ENCODE data around the gene KLK15.

Gene KLK15

DNA sequence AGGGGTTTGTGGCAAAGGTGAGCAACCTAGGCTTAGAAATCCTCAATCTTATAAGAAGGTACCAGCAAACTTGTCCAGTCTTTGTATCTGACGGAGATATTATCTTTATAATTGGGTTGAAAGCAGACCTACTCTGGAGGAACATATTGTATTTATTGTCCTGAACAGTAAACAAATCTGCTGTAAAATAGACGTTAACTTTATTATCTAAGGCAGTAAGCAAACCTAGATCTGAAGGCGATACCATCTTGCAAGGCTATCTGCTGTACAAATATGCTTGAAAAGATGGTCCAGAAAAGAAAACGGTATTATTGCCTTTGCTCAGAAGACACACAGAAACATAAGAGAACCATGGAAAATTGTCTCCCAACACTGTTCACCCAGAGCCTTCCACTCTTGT is 36.1 kb upstream of the KLK15 start:
- Histone ChIP-seq H3K27me3 (ENCODE audit: insufficient read depth, low read length) (peaks cover 89% of the 10 kb centered on the region), H3K36me3 (ENCODE audit: insufficient read depth, low read length) (no peaks in the 10 kb centered on the region), H3K79me2 (ENCODE audit: control insufficient read depth, insufficient read depth, low read length, unreplicated experiment) (no peaks in the 10 kb centered on the region)

DNA sequence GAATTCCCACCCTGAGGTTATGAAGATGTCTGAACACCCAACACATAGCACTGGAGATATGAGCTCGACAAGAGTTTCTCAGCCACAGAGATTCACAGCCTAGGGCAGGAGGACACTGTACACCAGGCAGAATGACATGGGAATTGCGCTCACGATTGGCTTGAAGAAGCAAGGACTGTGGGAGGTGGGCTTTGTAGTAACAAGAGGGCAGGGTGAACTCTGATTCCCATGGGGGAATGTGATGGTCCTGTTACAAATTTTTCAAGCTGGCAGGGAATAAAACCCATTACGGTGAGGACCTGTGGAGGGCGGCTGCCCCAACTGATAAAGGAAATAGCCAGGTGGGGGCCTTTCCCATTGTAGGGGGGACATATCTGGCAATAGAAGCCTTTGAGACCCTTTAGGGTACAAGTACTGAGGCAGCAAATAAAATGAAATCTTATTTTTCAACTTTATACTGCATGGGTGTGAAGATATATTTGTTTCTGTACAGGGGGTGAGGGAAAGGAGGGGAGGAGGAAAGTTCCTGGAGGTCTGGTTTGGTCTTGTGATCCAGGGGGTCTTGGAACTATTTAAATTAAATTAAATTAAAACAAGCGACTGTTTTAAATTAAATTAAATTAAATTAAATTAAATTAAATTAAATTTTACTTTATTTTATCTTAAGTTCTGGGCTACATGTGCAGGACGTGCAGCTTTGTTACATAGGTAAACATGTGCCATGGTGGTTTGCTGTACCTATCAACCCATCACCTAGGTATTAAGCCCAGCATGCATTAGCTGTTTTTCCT is 28.3 kb upstream of the KLK15 start:
- H3K4me1 ChIP-seq (ENCODE audit: control insufficient read depth, insufficient read depth, low read length, unreplicated experiment) = no peaks in the 10 kb centered on the region
- peaks cover 65% of the 10 kb centered on the region for H3K27me3 ChIP-seq (ENCODE audit: insufficient read depth, low read length)

More for the DNA sequence above, 36.1 kb upstream of the KLK15 start:
- no peaks in the 10 kb centered on the region for H3K4me1 ChIP-seq (ENCODE audit: control insufficient read depth, insufficient read depth, low read length, unreplicated experiment)
- H3K4me3 ChIP-seq (ENCODE audit: low read depth, low read length) = no peak overlapping the region
- no peak overlapping the region for H3K27ac ChIP-seq (ENCODE audit: low read depth, low read length)
- no peak overlapping the region for H2AFZ ChIP-seq (ENCODE audit: low read length, unreplicated experiment)

DNA sequence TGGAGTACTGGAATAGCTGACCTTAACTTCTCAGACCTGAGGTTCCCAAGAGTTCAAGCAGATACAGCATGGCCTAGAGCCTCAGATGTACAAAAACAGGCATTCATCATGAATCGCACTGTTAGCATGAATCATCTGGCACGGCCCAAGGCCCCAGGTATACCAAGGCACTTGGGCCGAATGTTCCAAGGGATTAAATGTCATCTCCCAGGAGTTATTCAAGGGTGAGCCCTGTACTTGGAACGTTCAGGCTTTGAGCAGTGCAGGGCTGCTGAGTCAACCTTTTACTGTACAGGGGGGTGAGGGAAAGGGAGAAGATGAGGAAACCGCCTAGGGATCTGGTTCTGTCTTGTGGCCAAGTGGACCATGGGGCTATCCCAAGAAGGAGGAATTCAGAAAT is 27.6 kb upstream of the KLK15 start:
- Histone ChIP-seq H3K27me3 (ENCODE audit: insufficient read depth, low read length) (peaks cover 60% of the 10 kb centered on the region), H3K27ac (ENCODE audit: low read depth, low read length) (no peak overlapping the region), H3K79me2 (ENCODE audit: control insufficient read depth, insufficient read depth, low read length, unreplicated experiment) (no peaks in the 10 kb centered on the region), H3K4me1 (ENCODE audit: control insufficient read depth, insufficient read depth, low read length, unreplicated experiment) (no peaks in the 10 kb centered on the region), H3K36me3 (ENCODE audit: insufficient read depth, low read length) (no peaks in the 10 kb centered on the region), H2AFZ (ENCODE audit: low read length, unreplicated experiment) (no peak overlapping the region), H3K4me3 (ENCODE audit: low read depth, low read length) (no peak overlapping the region)

More for the DNA sequence above, 28.3 kb upstream of the KLK15 start:
- H3K36me3 ChIP-seq (ENCODE audit: insufficient read depth, low read length) = no peaks in the 10 kb centered on the region
- H3K4me3 ChIP-seq (ENCODE audit: low read depth, low read length) = no peak overlapping the region
- H3K27ac ChIP-seq (ENCODE audit: low read depth, low read length) = no peak overlapping the region
- no peaks in the 10 kb centered on the region for H3K79me2 ChIP-seq (ENCODE audit: control insufficient read depth, insufficient read depth, low read length, unreplicated experiment)
- H2AFZ ChIP-seq (ENCODE audit: low read length, unreplicated experiment) = no peak overlapping the region

DNA sequence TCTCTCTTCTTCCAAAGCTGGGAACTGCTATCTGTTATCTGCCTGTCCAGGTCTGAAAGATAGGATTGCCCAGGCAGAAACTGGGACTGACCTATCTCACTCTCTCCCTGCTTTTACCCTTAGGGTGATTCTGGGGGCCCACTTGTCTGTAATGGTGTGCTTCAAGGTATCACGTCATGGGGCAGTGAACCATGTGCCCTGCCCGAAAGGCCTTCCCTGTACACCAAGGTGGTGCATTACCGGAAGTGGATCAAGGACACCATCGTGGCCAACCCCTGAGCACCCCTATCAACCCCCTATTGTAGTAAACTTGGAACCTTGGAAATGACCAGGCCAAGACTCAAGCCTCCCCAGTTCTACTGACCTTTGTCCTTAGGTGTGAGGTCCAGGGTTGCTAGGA is 26.5 kb upstream of the KLK15 start:
- Histone ChIP-seq H3K4me3 (ENCODE audit: low read depth, low read length) (no peak overlapping the region), H3K4me1 (ENCODE audit: control insufficient read depth, insufficient read depth, low read length, unreplicated experiment) (no peaks in the 10 kb centered on the region), H3K79me2 (ENCODE audit: control insufficient read depth, insufficient read depth, low read length, unreplicated experiment) (no peaks in the 10 kb centered on the region), H3K36me3 (ENCODE audit: insufficient read depth, low read length) (no peaks in the 10 kb centered on the region), H3K27me3 (ENCODE audit: insufficient read depth, low read length) (peaks cover 52% of the 10 kb centered on the region), H2AFZ (ENCODE audit: low read length, unreplicated experiment) (no peak overlapping the region), H3K27ac (ENCODE audit: low read depth, low read length) (no peak overlapping the region)

DNA sequence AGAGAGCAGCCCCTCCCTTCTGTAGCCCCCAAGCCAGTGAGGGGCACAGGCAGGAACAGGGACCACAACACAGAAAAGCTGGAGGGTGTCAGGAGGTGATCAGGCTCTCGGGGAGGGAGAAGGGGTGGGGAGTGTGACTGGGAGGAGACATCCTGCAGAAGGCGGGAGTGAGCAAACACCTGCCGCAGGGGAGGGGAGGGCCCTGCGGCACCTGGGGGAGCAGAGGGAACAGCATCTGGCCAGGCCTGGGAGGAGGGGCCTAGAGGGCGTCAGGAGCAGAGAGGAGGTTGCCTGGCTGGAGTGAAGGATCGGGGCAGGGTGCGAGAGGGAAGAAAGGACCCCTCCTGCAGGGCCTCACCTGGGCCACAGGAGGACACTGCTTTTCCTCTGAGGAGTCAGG is 25.5 kb upstream of the KLK15 start:
- Histone ChIP-seq H2AFZ (ENCODE audit: low read length, unreplicated experiment) (no peak overlapping the region), H3K27ac (ENCODE audit: low read depth, low read length) (no peak overlapping the region), H3K4me3 (ENCODE audit: low read depth, low read length) (no peak overlapping the region), H3K36me3 (ENCODE audit: insufficient read depth, low read length) (no peaks in the 10 kb centered on the region), H3K27me3 (ENCODE audit: insufficient read depth, low read length) (peaks cover 46% of the 10 kb centered on the region), H3K4me1 (ENCODE audit: control insufficient read depth, insufficient read depth, low read length, unreplicated experiment) (no peaks in the 10 kb centered on the region), H3K79me2 (ENCODE audit: control insufficient read depth, insufficient read depth, low read length, unreplicated experiment) (no peaks in the 10 kb centered on the region)

DNA sequence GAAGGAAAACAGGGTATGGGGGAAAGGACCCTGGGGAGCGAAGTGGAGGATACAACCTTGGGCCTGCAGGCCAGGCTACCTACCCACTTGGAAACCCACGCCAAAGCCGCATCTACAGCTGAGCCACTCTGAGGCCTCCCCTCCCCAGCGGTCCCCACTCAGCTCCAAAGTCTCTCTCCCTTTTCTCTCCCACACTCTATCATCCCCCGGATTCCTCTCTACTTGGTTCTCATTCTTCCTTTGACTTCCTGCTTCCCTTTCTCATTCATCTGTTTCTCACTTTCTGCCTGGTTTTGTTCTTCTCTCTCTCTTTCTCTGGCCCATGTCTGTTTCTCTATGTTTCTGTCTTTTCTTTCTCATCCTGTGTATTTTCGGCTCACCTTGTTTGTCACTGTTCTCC is 24.0 kb upstream of the KLK15 start:
- Histone ChIP-seq H3K79me2 (ENCODE audit: control insufficient read depth, insufficient read depth, low read length, unreplicated experiment) (no peaks in the 10 kb centered on the region), H2AFZ (ENCODE audit: low read length, unreplicated experiment) (no peak overlapping the region)

DNA sequence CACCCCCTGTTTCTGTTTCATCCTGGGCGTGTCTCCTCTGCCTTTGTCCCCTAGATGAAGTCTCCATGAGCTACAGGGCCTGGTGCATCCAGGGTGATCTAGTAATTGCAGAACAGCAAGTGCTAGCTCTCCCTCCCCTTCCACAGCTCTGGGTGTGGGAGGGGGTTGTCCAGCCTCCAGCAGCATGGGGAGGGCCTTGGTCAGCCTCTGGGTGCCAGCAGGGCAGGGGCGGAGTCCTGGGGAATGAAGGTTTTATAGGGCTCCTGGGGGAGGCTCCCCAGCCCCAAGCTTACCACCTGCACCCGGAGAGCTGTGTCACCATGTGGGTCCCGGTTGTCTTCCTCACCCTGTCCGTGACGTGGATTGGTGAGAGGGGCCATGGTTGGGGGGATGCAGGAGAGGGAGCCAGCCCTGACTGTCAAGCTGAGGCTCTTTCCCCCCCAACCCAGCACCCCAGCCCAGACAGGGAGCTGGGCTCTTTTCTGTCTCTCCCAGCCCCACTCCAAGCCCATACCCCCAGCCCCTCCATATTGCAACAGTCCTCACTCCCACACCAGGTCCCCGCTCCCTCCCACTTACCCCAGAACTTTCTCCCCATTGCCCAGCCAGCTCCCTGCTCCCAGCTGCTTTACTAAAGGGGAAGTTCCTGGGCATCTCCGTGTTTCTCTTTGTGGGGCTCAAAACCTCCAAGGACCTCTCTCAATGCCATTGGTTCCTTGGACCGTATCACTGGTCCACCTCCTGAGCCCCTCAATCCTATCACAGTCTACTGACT is 21.4 kb upstream of the KLK15 start, which contains the start of gene KLK3:
KLK3 (plus strand) TSS at position 280 of the 775 bp plus-strand sequence; CDS start at position 321, 41 bp downstream.
- no peak within 1 kb of the TSS for H2AFZ ChIP-seq (ENCODE audit: low read length, unreplicated experiment)
- no peaks in the 10 kb centered on the region for H3K79me2 ChIP-seq (ENCODE audit: control insufficient read depth, insufficient read depth, low read length, unreplicated experiment)
- peaks cover 42% of the 10 kb centered on the region for H3K27me3 ChIP-seq (ENCODE audit: insufficient read depth, low read length)
- H3K4me1 ChIP-seq (ENCODE audit: control insufficient read depth, insufficient read depth, low read length, unreplicated experiment) = no peaks in the 10 kb centered on the region
- no peaks in the 10 kb centered on the region for H3K36me3 ChIP-seq (ENCODE audit: insufficient read depth, low read length)
- H3K4me3 ChIP-seq (ENCODE audit: low read depth, low read length) = no peak within 1 kb of the TSS
- H3K27ac ChIP-seq (ENCODE audit: low read depth, low read length) = no peak within 1 kb of the TSS

More for the DNA sequence above, 24.0 kb upstream of the KLK15 start:
- Histone ChIP-seq H3K4me1 (ENCODE audit: control insufficient read depth, insufficient read depth, low read length, unreplicated experiment) (no peaks in the 10 kb centered on the region), H3K27ac (ENCODE audit: low read depth, low read length) (no peak overlapping the region), H3K4me3 (ENCODE audit: low read depth, low read length) (no peak overlapping the region), H3K27me3 (ENCODE audit: insufficient read depth, low read length) (peaks cover 41% of the 10 kb centered on the region), H3K36me3 (ENCODE audit: insufficient read depth, low read length) (no peaks in the 10 kb centered on the region)

DNA sequence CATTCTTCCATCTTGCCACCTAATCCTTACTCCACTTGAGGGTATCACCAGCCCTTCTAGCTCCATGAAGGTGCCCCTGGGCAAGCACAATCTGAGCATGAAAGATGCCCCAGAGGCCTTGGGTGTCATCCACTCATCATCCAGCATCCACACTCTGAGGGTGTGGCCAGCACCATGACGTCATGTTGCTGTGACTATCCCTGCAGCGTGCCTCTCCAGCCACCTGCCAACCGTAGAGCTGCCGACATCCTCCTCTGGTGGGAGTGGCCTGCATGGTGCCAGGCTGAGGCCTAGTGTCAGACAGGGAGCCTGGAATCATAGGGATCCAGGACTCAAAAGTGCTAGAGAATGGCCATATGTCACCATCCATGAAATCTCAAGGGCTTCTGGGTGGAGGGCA is 18.2 kb upstream of the KLK15 start:
- no peaks in the 10 kb centered on the region for H3K4me1 ChIP-seq (ENCODE audit: control insufficient read depth, insufficient read depth, low read length, unreplicated experiment)
- H3K27ac ChIP-seq (ENCODE audit: low read depth, low read length) = no peak overlapping the region
- no peak overlapping the region for H2AFZ ChIP-seq (ENCODE audit: low read length, unreplicated experiment)
- H3K36me3 ChIP-seq (ENCODE audit: insufficient read depth, low read length) = no peaks in the 10 kb centered on the region
- no peak overlapping the region for H3K4me3 ChIP-seq (ENCODE audit: low read depth, low read length)
- H3K27me3 ChIP-seq (ENCODE audit: insufficient read depth, low read length) = peaks cover 26% of the 10 kb centered on the region
- no peaks in the 10 kb centered on the region for H3K79me2 ChIP-seq (ENCODE audit: control insufficient read depth, insufficient read depth, low read length, unreplicated experiment)

DNA sequence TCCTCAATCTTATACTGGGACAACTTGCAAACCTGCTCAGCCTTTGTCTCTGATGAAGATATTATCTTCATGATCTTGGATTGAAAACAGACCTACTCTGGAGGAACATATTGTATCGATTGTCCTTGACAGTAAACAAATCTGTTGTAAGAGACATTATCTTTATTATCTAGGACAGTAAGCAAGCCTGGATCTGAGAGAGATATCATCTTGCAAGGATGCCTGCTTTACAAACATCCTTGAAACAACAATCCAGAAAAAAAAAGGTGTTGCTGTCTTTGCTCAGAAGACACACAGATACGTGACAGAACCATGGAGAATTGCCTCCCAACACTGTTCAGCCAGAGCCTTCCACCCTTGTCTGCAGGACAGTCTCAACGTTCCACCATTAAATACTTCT is 17.4 kb upstream of the KLK15 start:
- Histone ChIP-seq H3K79me2 (ENCODE audit: control insufficient read depth, insufficient read depth, low read length, unreplicated experiment) (no peaks in the 10 kb centered on the region), H3K4me3 (ENCODE audit: low read depth, low read length) (no peak overlapping the region), H3K27me3 (ENCODE audit: insufficient read depth, low read length) (peaks cover 28% of the 10 kb centered on the region), H2AFZ (ENCODE audit: low read length, unreplicated experiment) (no peak overlapping the region), H3K36me3 (ENCODE audit: insufficient read depth, low read length) (no peaks in the 10 kb centered on the region), H3K4me1 (ENCODE audit: control insufficient read depth, insufficient read depth, low read length, unreplicated experiment) (no peaks in the 10 kb centered on the region), H3K27ac (ENCODE audit: low read depth, low read length) (no peak overlapping the region)

DNA sequence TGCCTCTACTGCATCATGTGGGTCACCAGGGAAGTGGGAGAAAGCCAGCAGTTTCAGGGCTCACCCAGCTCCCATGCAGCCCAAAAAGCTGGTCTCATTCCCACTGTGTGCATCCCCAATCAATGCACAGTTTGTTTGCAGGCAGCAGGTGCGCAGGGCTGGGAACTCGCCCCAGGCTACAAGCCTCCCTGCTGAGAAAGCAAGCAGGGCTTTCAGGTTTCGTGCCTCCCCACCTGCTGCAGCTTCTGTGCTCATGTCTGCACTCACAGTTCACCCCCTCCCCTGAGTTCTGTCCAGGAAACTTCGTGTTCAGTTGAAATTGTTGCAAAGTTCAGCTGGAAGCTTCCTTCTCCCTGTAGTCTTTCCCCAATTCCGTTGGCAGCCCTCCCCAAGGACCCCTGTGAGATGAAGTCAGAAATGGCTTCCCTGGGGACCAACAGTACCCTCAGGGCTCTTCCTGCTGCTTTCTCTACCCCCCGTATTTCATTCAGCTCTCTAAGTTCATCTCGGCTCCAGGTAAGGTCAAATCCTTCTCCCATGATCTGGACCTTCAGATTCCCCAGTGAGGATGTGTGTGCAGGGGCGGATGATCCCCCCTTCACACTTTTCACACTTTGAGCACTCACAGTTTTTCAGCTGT is 11.0 kb upstream of the KLK15 start:
- Histone ChIP-seq H3K27me3 (ENCODE audit: insufficient read depth, low read length) (peaks cover 14% of the 10 kb centered on the region; the same call in 1 of the 2 replicates), H2AFZ (ENCODE audit: low read length, unreplicated experiment) (no peak overlapping the region), H3K4me3 (ENCODE audit: low read depth, low read length) (no peak overlapping the region), H3K79me2 (ENCODE audit: control insufficient read depth, insufficient read depth, low read length, unreplicated experiment) (no peaks in the 10 kb centered on the region), H3K36me3 (ENCODE audit: insufficient read depth, low read length) (no peaks in the 10 kb centered on the region), H3K4me1 (ENCODE audit: control insufficient read depth, insufficient read depth, low read length, unreplicated experiment) (no peaks in the 10 kb centered on the region), H3K27ac (ENCODE audit: low read depth, low read length) (no peak overlapping the region)

All from ACC112 (cell line).